ENCODE data around the gene GALNT11. TPM values are rescaled to one million over a fixed set of nuclear protein-coding genes. Genes with fewer than 3 reads are reported as not detected.

The GALNT11 gene
- 10 to 100 TPM; 25.1 to 28.6 TPM for total RNA-seq

DNA sequence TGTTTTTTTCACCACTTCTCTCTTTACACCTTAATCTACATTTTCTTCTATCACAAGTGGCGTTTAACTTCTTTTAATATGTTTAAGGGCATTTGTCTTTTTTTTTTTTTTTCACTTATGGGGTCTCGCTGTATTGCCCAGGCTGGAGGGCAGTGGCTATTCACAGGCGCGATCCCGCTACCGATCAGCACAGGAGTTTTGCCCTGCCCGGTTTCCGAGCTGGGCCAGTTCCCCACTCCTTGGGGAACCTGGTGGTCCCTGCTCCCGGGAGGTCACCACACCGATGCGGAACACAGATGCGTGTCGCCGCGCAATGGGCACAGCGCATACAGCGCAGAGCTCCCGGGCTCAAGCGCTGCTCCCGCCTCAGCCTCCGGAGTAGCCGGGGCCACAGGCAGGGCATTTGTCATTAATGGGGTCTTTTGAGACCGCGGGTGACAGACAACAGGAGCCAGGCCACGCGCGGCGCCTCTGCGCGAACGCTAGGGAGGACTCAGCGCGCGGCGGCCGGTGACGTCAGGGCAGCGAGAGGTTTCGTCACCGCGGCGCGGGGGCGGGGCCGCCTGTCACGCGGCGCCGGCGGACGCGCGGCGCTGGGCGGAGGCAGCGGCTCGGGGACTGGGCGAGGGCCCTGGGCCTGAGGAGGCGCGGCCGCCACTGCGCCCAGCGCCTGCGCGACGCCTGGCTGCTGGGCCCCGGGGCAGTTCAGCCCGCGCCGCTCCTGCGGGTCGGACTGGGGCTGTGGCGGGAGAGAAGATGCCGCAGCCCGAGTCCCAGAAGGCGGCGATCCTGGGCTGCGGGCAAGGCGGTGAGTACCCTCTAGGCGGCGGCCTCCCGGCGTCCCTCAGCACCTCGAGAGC, at the start of gene GALNT11:
TSS of gene GALNT11 (plus strand) at position 598 of the 860 bp plus-strand sequence. CDS start 68,554 bp downstream, outside the sequence.
- no peaks in the 10 kb centered on the region for H3K9me3 ChIP-seq
- H3K27ac ChIP-seq, result peak within 1 kb of the TSS; percentile 85 to 91
- peaks cover 0 to 10% of the 10 kb centered on the region in 2 donors for H3K4me1 ChIP-seq
- H3K36me3 ChIP-seq, result no peaks in the 10 kb centered on the region
- TF ChIP-seq, protein P1, sequence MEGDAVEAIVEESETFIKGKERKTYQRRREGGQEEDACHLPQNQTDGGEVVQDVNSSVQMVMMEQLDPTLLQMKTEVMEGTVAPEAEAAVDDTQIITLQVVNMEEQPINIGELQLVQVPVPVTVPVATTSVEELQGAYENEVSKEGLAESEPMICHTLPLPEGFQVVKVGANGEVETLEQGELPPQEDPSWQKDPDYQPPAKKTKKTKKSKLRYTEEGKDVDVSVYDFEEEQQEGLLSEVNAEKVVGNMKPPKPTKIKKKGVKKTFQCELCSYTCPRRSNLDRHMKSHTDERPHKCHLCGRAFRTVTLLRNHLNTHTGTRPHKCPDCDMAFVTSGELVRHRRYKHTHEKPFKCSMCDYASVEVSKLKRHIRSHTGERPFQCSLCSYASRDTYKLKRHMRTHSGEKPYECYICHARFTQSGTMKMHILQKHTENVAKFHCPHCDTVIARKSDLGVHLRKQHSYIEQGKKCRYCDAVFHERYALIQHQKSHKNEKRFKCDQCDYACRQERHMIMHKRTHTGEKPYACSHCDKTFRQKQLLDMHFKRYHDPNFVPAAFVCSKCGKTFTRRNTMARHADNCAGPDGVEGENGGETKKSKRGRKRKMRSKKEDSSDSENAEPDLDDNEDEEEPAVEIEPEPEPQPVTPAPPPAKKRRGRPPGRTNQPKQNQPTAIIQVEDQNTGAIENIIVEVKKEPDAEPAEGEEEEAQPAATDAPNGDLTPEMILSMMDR (IDR thresholded peaks at IDR 0.05), result peak; percentile 13 to 48
- no peaks in the 10 kb centered on the region for H3K27me3 ChIP-seq
- peak within 1 kb of the TSS; percentile 54 to 78 for H3K4me3 ChIP-seq
- peak; percentile 83 for DNase-seq (ENCODE audit: low spot score)

DNA sequence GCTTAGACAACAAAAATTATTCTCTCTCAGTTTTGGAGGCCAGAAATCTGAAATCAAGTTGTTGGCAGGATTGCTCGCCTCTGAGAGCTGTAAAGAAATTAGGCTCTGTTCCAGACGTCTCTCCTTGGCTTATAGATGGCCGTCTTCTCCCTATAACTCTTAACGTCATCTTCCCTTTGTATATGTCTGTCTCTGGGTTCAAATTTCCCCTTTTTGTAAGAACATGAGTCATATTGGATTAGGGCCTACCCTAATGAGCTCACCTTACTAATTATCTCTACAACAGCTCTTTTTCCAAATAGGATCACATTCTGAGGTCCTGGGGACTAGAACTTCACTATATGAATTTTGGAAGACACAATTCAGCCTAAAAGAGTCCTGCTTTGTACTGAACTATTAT, 46.9 kb upstream of the GALNT11 start:
- Histone ChIP-seq H3K27me3 (no peaks in the 10 kb centered on the region), H3K36me3 (no peaks in the 10 kb centered on the region), H3K27ac (no peak overlapping the region), H3K4me3 (no peak overlapping the region), H3K4me1 (no peaks in the 10 kb centered on the region), H3K9me3 (no peaks in the 10 kb centered on the region)
- TF ChIP-seq, protein P1 (IDR thresholded peaks at IDR 0.05), result no peak
- no peak for DNase-seq (ENCODE audit: low spot score)

DNA sequence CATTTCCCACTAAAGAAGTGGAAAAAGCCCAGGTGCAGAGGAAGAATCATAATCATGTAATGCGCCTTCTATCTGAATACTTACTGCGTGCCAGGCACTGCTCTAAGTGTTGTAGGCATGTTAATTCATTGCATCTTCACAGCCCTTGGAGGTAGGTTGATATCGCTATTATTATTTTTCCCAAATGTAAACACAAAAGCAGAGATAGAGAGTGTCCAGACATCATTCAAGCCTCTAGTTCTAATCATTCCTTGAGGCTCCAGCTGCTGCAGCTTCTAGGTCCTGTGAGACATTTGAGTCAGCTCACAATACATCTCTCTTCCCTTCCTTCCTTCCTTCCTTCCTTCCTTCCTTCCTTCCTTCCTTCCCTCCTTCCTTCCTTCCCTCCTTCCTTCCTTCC, 44.3 kb upstream of the GALNT11 start:
- no peak for DNase-seq (ENCODE audit: low spot score)
- H3K9me3 ChIP-seq, result no peaks in the 10 kb centered on the region
- no peak overlapping the region for H3K27ac ChIP-seq
- no peaks in the 10 kb centered on the region for H3K27me3 ChIP-seq
- no peaks in the 10 kb centered on the region for H3K36me3 ChIP-seq
- TF ChIP-seq, protein P1 (IDR thresholded peaks at IDR 0.05), result no peak
- no peak overlapping the region for H3K4me3 ChIP-seq
- H3K4me1 ChIP-seq, result no peaks in the 10 kb centered on the region

DNA sequence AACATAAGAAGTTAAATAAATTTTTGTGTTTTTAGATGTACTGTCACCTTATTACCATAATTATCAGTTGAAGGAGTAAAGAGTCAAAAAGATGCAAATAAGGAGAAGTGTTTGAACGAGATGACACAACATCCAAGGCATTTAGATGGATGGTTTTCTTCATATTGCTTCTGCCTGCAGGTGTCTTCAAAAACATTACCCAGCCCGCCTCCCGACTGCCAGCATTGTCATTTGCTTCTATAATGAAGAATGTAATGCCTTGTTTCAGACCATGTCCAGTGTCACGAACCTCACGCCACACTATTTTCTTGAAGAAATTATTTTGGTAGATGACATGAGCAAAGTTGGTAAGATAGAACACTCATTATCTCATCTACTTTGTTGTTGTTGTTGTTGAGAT, 42.7 kb upstream of the GALNT11 start:
- Histone ChIP-seq H3K36me3 (no peaks in the 10 kb centered on the region), H3K9me3 (no peaks in the 10 kb centered on the region), H3K4me3 (no peak overlapping the region), H3K4me1 (peaks cover 0 to 3% of the 10 kb centered on the region in 2 donors), H3K27me3 (no peaks in the 10 kb centered on the region), H3K27ac (no peak overlapping the region)
- TF ChIP-seq, protein P1 (IDR thresholded peaks at IDR 0.05), result no peak
- no peak for DNase-seq (ENCODE audit: low spot score)

DNA sequence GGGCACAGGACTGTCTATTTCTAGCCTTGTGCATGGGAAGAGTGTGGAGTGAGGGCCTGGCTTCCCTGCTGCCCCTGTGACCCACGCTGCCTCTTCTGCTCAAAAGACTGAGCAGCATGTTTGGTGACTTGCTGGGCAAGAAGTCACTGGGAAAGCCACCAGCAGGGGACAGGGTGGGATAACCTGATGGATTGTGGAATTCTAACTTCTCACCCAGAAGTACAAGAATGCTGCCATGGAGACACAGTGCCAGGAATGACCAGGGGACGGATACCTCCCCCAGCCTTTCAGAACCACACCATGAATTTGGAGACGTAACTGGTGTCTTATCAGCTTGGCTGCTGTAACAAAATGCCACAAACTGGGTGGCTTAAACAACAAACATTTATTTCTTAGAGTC, 40.9 kb upstream of the GALNT11 start:
- Histone ChIP-seq H3K36me3 (no peaks in the 10 kb centered on the region), H3K4me3 (no peak overlapping the region), H3K4me1 (peaks cover 0 to 9% of the 10 kb centered on the region in 2 donors), H3K27ac (no peak overlapping the region), H3K27me3 (no peaks in the 10 kb centered on the region), H3K9me3 (no peaks in the 10 kb centered on the region)
- DNase-seq (ENCODE audit: low spot score), result no peak
- TF ChIP-seq, protein P1 (IDR thresholded peaks at IDR 0.05), result no peak
